HG03097 (cell line): ENCODE measurements around the gene PARP9.
"Not testable (repeated sequence)": the region's sequence is repeated elsewhere in the genome, so short reads cannot be mapped to it uniquely, and the experiment has no call there.

Experiments used
- ATAC-seq: cut with Tn5 transposase; IDR thresholded peaks from one replicate; pipeline ENCODE4 v1.9.1; 2021; ENCODE audit not compliant: unreplicated experiment, low FRiP score

The PARP9 gene

GRCh38 chr3:122523317-122523716 lies 40.8 kb downstream of the PARP9 start:
- no peak for ATAC-seq

GRCh38 chr3:122520861-122521260 lies 43.2 kb downstream of the PARP9 start:
- no peak for ATAC-seq

- ATAC-seq, result no peak
Measured at GRCh38 chr3:122519693-122520092, 44.4 kb downstream of the PARP9 start.

- no peak for ATAC-seq
Measured at GRCh38 chr3:122516846-122517360, 47.2 kb downstream of the PARP9 start.

- ATAC-seq, result no peak
Measured at GRCh38 chr3:122515870-122516269, 48.2 kb downstream of the PARP9 start.

GRCh38 chr3:122515020-122515468 lies 49.1 kb downstream of the PARP9 start:
- ATAC-seq, result no peak

- ATAC-seq, result peak; percentile 87
Measured at GRCh38 chr3:122514123-122515019, 49.7 kb downstream of the PARP9 start, which contains the start of gene KPNA1. KPNA1 (minus strand) TSS chr3:122514939; CDS start chr3:122496565, 18,374 bp downstream.

- no peak for ATAC-seq
Measured at GRCh38 chr3:122513386-122514122, 50.5 kb downstream of the PARP9 start.

GRCh38 chr3:122512284-122512683 lies 51.8 kb downstream of the PARP9 start:
- no peak for ATAC-seq

- no peak for ATAC-seq
Measured at GRCh38 chr3:122510878-122511535, 53.1 kb downstream of the PARP9 start.

- not testable (repeated sequence) for ATAC-seq
Measured at GRCh38 chr3:122508944-122509343, 55.2 kb downstream of the PARP9 start.

- no peak for ATAC-seq
Measured at GRCh38 chr3:122508135-122508914, 55.8 kb downstream of the PARP9 start.

- no peak for ATAC-seq
Measured at GRCh38 chr3:122506450-122506849, 57.6 kb downstream of the PARP9 start.

- ATAC-seq, result no peak
Measured at GRCh38 chr3:122505676-122506075, 58.4 kb downstream of the PARP9 start.

- ATAC-seq, result no peak
Measured at GRCh38 chr3:122502941-122503340, 61.2 kb downstream of the PARP9 start.

- ATAC-seq, result no peak
Measured at GRCh38 chr3:122502139-122502538, 62.0 kb downstream of the PARP9 start.

GRCh38 chr3:122500964-122501363 lies 63.1 kb downstream of the PARP9 start:
- ATAC-seq, result not testable (repeated sequence)

GRCh38 chr3:122498152-122498551 lies 65.9 kb downstream of the PARP9 start:
- ATAC-seq, result no peak

- ATAC-seq, result peak; percentile 66
Measured at GRCh38 chr3:122497425-122497824, 66.7 kb downstream of the PARP9 start.

- ATAC-seq, result no peak
Measured at GRCh38 chr3:122496508-122496907, 67.6 kb downstream of the PARP9 start.
